NCI-H82 treated with DMSO at 0.1 percent for 48 hours (cell line): ENCODE measurements around the gene PPP4R3A.
"Not testable (repeated sequence)": the region's sequence is repeated elsewhere in the genome, so short reads cannot be mapped to it uniquely, and the experiment has no call there.

Experiments used
- DNase-seq: peaks from one replicate; lab custom pipeline; 2025; ENCODE audit not compliant: unreplicated experiment; lab: John Stamatoyannopoulos, UW

The PPP4R3A gene

DNA sequence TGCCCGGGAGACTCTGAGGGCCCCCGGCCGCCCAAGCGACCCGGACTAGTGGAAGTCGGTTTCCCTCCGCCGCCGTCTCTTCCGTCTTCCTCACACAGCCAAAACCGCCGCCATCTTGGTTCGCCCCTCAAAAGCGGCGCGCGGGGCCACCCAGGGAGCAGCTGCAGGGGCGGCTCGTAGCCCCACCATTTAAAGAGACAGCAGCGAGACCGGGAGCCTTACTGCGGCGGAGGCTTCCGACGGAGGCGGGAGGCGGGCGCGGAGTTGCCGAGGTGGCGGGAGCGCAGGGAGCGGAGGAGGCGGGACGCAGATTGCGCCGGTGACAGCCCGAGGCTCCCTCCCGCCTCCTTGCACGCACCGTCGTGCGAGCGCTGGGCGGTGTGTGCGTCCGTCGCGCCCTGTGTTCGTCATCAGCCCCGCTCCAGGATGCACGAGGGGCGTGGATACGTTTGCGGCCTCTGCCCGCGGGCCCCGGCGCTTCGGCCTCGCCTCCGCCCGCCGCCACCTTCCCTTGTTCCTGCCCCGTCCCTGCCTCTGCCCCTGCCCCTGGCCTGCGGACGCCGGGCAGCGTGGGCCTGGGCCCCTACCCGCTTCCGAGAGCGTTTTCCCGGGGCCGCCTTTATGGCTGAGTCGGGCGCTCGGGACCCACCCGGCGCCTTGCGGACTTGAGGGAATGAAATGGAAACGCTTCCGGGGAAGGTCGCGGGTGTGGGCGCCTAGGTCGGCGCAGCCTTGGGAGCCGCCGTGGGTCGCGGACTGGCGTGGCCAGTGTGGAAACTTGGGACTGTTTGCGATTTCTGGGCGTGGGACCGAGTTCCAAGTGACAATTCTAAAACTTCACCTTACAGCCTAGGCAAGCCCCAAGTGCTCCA is at the start of gene PPP4R3A:
PPP4R3A (minus strand) TSS at position 140 of the 872 bp plus-strand sequence. CDS start 663 bp downstream, outside the sequence.
- peak; percentile 75 for DNase-seq

GRCh38 chr14:91555531-91555930 is 45.4 kb upstream of the PPP4R3A start:
- DNase-seq = no peak

DNA sequence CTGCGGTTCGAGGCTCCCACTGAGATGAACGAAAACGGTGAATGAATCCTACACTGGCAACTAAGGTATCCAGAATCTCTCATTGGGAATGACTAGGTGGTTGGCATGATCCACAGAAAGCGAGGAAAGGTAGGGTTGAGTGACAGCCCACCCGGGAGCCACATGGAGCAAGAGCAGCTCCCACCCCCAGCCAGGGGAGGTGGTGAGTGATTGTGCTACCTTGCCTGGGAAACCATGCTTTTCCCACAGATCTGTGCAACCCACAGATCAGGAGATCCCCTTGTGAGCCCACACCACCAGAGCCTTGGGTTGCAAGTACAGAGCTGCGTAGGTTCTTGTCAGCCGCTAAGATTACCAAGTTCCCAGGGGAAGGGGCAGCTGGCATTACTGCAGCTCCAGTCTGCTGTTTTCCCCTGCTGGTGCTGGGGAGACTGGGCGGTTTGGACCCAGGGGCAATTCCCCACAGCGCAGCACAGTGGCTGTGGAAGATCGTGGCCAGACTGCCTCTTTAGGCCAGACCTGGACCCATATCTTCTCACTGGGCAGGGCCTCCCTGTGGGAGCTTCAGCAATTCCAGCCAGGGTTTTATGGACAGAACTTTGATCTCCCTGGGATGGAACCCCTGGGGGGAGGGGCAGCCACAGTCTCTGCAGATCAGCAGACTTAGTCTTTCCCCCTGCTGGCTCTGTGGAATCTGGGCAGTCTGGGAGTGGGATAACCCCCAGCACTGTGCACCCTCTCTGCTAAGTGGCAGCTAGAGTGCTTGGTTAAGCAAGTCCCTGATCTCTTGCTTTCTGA is 44.6 kb upstream of the PPP4R3A start:
- DNase-seq = no peak

GRCh38 chr14:91548108-91548507 is 38.0 kb upstream of the PPP4R3A start:
- no peak for DNase-seq

DNA sequence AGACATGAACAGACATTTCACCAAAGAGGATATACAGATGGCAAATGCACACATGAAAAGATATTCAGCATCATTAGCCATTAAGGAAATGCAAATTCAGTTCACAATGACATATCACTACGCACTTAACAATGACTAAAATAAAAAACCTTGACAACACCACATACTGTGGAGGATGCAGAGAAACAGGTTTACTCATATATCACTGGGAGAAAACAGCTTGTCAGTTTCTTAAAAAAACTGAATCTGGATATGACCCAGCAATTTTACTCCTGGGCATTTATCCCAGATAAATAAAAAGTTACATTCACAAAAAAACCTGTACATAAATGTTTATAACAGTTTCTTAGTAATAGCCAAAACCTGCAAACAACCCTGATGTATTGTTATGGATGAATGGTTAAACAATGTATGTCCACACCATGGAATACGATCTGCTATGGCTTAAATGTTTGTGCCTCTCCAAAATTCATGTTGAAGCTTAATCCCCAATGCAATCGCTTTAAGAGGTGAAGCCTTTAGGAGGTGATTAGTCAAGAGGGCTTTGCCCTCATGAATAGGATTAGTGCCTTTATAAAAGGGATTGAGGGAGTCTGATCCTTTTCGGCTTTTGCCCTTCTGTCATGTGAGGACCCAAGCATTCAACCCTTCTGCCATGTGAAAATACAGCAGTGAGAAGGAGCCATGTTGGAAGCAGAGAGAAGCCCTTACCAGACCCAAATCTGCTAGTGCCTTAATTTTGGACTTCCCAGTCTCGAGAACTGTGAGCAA is 36.0 kb upstream of the PPP4R3A start:
- peak; percentile 97 for DNase-seq

- DNase-seq = no peak
Measured at GRCh38 chr14:91545204-91545603, 35.1 kb upstream of the PPP4R3A start.

GRCh38 chr14:91536327-91536726 is 26.2 kb upstream of the PPP4R3A start:
- DNase-seq = no peak

GRCh38 chr14:91534059-91534458 is 23.9 kb upstream of the PPP4R3A start:
- DNase-seq = not testable (repeated sequence)

- DNase-seq = no peak
Measured at GRCh38 chr14:91533623-91534022, 23.5 kb upstream of the PPP4R3A start.

- DNase-seq = no peak
Measured at GRCh38 chr14:91523972-91524371, 13.9 kb upstream of the PPP4R3A start.

- no peak for DNase-seq
Measured at GRCh38 chr14:91521061-91521640, 11.0 kb upstream of the PPP4R3A start.

DNA sequence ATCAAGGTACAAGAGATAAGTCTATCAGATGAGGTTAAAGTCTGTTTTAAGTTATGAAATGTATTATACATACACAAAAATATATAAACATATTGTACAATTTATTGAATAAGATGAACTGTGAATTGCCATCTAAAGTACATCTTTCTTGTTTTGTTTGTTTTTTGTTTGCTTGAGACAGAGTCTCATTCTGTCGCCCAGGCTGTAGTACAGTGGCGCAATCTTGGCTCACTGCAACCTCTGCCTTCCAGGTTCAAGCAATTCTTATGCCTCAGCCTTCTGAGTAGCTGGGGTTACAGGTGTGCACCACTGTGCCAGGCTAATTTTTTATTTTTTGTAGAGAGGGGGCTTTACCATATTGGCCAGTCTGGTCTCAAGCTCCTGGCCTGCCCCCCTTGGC is 10.0 kb upstream of the PPP4R3A start:
- DNase-seq = no peak

DNA sequence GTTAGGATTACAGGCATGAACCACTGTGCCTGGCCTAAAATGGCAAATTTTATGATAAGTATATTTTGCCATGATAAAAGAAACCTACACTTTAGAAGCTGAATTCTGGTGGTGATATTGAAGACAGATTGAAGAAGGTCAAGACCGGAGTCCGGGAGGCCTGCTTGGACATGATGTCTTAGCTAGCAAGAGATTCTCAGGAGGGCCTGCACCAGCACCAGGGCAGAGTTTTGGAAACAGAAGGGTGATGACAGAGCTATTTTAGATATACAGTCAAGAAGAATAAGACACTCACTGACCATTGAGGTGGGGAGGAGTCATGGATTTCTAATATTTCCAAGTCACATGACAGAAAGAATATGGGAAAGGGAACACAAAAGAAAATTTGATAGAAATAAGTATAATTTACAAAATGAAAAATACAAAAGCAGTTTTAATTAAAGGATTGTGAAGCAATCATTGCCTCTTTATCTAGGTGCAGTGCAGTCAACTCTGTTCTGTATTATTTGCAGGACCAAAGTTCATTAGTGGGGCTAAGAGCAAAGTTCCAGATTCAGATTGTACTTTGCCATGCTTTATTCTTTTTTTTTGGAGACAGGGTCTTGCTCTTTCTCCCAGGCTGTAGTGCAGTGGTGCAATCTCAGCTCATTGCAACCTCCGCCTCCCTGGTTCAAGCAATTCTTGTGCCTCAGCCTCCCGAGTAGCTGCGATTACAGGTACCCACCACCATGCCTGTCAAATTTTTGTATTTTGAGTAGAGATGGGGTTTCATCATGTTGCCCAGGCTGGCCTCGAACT is 9.3 kb upstream of the PPP4R3A start:
- no peak for DNase-seq

DNA sequence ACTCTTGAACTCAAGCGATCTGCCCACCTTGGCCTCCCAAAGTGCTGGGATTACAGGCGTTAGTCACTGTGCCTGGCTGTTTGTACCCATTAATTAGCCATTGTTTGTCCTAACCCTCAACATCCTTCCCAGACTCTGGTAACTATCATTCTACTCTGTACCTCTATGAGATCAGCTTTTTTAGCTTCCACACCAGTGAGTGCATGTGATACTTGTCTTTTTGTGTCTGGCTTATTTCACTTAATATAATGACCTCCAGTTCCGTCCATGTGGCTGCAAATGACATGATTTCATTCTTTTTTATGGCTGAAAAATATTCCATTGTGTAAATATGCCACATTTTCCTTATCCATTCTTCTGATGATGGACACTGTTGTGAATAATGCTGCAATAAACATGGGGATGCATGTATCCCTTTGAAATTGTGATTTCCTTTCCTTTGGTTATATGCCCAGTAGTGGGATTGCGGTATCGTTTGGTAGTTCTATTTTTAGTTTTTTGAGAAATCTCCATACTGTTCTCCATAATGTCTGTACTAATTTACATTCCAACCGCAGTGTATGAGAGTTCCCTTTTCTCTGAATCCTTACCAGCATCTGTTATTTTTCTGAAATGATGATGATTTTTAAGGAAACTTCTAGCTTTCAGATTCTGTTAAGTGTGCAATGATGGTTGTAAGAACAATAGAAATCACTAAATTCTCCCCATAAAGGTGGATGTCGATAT is 6.7 kb upstream of the PPP4R3A start:
- no peak for DNase-seq

DNA sequence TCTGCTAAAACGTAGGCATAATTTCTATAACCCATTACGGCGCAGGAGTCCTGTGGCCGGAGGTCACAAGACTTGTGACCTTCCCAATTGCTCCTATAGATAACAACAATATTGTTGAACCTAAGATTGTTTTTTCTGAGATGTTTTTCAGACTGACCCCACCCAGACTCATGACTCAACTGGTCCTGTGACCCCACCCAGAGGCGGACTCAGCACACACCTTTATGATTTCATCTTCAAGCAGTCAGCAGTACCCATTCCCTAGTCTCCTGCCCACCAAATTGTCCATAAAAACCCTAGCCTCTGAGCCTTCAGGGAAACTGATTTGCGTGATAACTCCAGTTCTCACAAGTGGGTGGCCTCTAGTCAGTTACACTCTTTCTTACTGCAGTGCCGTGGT is 5.9 kb upstream of the PPP4R3A start:
- DNase-seq = no peak

DNA sequence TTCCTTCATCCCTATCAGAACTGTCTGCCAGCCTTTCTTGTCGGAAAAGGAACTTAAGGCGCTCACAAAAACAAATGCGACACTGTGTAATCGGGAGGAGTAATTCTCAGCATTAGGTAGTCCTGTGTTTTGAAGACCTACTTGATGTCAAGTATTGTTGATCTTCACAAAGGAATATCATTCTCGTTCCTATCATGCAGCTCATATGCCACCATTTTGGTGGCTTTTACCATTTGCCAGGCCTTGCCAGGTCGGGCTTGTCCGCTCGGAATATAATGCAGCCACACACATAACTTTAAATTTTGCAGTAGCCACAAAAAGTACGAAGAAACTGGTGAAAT is 903 bp upstream of the PPP4R3A start:
- no peak for DNase-seq

GRCh38 chr14:91509878-91510170 is 286 bp downstream of the PPP4R3A start:
- no peak for DNase-seq

DNA sequence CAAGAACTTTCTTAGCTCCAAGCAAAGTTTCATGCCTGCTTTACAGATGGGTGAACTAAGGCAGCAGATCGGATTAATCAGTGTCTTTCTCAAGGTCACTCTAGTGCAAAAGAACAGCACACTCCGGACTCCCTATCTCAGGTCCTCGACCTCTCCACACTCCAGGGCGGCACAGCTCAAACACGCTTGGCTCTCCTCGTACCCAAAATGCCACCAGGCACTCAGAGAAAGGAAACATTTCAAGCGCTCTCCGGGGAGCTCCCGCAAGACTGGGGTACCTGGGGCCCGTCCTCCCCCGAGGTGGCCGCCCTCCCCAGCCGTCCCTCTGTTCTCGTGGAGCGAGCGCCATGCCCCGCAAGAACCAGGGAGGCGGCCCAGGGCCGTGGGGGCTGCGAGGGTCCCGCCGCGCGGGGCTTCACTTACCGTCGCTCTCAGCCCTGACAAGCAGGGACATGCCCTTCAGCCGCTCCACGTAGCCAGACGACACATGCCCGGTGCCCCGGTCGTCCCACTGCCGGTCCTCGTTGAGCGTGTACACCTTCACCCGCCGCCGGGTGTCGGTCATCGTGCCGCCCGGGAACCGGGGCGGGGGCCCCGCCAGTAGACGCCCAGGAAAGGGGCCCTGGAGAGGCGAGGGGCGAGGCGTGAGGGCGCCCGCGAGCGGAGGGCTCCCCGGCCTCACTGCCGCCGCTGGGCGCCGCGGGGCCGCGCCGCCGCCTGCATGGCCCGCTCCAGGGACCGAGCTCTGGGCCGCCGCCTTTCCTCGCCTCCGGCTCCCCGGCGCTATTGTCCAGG is 830 bp downstream of the PPP4R3A start:
- peak; percentile 29 for DNase-seq

DNA sequence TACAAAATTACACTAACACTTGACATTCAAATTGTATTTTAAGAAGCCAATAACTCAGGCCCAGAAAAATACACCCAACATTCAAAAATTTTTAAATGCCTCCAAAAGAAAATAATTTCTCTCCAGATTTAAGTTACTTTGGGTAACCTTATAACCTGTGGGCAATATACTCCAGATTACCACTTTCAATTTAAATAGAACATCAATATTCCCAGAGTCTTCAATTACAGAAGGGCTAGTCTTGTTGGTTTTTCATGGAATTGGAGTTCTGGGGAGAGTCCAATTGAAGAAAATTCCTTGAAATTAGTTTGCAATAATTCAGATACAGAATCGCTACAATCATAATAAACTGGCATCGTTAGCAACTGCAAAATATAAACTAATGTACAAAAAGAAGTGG is 2.0 kb downstream of the PPP4R3A start:
- no peak for DNase-seq
